ACHN (cell line): ENCODE data around the gene ZNF217.
"Not testable (repeated sequence)": the region's sequence is repeated elsewhere in the genome, so short reads cannot be mapped to it uniquely, and the experiment has no call there.

Experiments used
- DNase-seq: peaks from one replicate; pipeline ENCODE4 v3.0.0-alpha.2; 2015
- in situ Hi-C: cut with HindIII; loops from 2 replicates; pipeline ENCODE4 v1.10.0; 2017; ENCODE audit warnings: low sequenced_read_pairs, low pct_ligation_motif_present, low pct_unique_long_range_greater_than_20kb

ZNF217 gene

GRCh38 chr20:53555816-53556215 is 37.8 kb downstream of the ZNF217 start:
- DNase-seq = no peak
- in situ Hi-C loops = no loop called here

- in situ Hi-C loops = no loop called here
- no peak for DNase-seq
Observed at GRCh38 chr20:53555081-53555480, 38.6 kb downstream of the ZNF217 start.

GRCh38 chr20:53552572-53552893 is 41.1 kb downstream of the ZNF217 start:
- DNase-seq = not testable (repeated sequence)

GRCh38 chr20:53551719-53552571 is 41.7 kb downstream of the ZNF217 start:
- in situ Hi-C loops, DNase-seq: not testable (repeated sequence)

More at GRCh38 chr20:53552572-53552893, 41.1 kb downstream of the ZNF217 start:
- in situ Hi-C loops = not testable (repeated sequence)

GRCh38 chr20:53550280-53551187 is 43.1 kb downstream of the ZNF217 start:
- DNase-seq = no peak

GRCh38 chr20:53547664-53548239 is 45.9 kb downstream of the ZNF217 start:
- in situ Hi-C loops = no loop called here
- DNase-seq = peak; percentile 58

More at GRCh38 chr20:53550280-53551187, 43.1 kb downstream of the ZNF217 start:
- in situ Hi-C loops = no loop called here

GRCh38 chr20:53539516-53539915 is 54.1 kb downstream of the ZNF217 start:
- no peak for DNase-seq
- in situ Hi-C loops = no loop called here

- in situ Hi-C loops, DNase-seq: not testable (repeated sequence)
Observed at GRCh38 chr20:53536382-53536781, 57.3 kb downstream of the ZNF217 start.

GRCh38 chr20:53535878-53536277 is 57.8 kb downstream of the ZNF217 start:
- no peak for DNase-seq
- in situ Hi-C loops = no loop called here

GRCh38 chr20:53534037-53534436 is 59.6 kb downstream of the ZNF217 start:
- DNase-seq = no peak
- in situ Hi-C loops = no loop called here

GRCh38 chr20:53533500-53533899 is 60.1 kb downstream of the ZNF217 start:
- no peak for DNase-seq
- in situ Hi-C loops = no loop called here

- DNase-seq = not testable (repeated sequence)
Observed at GRCh38 chr20:53532654-53533312, 60.9 kb downstream of the ZNF217 start.

GRCh38 chr20:53530440-53530839 is 63.2 kb downstream of the ZNF217 start:
- in situ Hi-C loops = no loop called here
- no peak for DNase-seq

More at GRCh38 chr20:53532654-53533312, 60.9 kb downstream of the ZNF217 start:
- in situ Hi-C loops = not testable (repeated sequence)

- in situ Hi-C loops = no loop called here
- DNase-seq = no peak
Observed at GRCh38 chr20:53529658-53530057, 64.0 kb downstream of the ZNF217 start.

GRCh38 chr20:53527196-53527595 is 66.4 kb downstream of the ZNF217 start:
- DNase-seq = no peak
- in situ Hi-C loops = no loop called here

GRCh38 chr20:53524589-53525312 is 68.9 kb downstream of the ZNF217 start:
- no peak for DNase-seq
- in situ Hi-C loops = no loop called here

- DNase-seq, in situ Hi-C loops: not testable (repeated sequence)
Observed at GRCh38 chr20:53523615-53524014, 70.0 kb downstream of the ZNF217 start.

- in situ Hi-C loops = no loop called here
- DNase-seq = no peak
Observed at GRCh38 chr20:53522696-53523095, 70.9 kb downstream of the ZNF217 start.
